Hypothalamus (tissue), 51 donors: ENCODE data around the gene MRGPRD.

ENCODE experiments used
- DNase-seq, 51 donors: peaks; one replicate each; lab custom pipeline; 2025; lab: John Stamatoyannopoulos, UW

The MRGPRD gene

DNA sequence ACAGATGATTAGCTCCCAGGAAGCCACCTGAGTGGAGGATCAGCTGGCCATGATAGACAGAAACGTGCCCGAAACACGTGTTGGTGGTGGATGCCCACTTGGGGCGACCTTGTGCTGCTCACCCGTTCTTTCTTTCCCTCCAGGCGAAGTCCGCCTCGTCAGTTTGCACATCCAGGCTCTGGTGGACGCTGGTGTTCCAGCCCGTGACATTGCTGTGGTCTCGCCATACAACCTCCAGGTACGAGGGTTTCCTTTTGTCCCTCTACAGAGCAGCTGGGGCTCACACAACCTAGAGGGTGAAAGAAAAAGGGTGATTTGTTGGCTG is 46.5 kb downstream of the MRGPRD start:
- no peak for DNase-seq

DNA sequence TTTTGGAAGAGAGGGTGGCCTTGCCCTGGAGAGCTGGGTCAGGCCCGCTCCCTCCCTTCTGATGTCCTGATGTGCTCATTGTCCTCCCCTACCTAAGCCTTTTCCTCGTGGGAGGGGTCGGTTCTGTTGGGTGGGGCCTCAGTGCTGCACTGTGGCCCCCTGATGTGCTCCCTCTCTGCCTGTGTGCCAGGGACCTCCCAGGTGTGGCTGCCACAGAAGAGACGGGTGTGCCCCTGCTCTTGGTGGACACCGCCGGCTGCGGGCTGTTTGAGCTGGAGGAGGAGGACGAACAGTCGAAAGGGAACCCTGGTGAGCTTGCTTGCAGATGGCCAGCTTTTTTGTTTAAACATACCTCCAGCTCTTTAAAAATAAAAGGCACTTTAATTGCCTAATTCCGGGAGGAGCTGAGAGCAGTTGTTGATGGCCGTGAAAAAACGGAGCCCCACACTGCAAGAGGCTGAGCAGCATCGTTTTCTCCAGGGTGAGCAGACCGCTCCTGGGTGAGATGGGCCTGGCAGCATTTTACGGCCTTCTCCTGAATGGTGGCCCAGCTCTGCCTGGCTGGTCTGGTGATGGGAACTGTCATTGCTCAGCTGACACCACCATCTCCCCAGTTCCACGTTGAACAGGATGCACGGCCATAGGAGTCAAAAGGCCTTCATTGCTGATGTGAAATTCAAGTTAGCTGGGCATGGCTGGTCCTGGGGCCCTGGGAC is 47.0 kb downstream of the MRGPRD start:
- no peak for DNase-seq

DNA sequence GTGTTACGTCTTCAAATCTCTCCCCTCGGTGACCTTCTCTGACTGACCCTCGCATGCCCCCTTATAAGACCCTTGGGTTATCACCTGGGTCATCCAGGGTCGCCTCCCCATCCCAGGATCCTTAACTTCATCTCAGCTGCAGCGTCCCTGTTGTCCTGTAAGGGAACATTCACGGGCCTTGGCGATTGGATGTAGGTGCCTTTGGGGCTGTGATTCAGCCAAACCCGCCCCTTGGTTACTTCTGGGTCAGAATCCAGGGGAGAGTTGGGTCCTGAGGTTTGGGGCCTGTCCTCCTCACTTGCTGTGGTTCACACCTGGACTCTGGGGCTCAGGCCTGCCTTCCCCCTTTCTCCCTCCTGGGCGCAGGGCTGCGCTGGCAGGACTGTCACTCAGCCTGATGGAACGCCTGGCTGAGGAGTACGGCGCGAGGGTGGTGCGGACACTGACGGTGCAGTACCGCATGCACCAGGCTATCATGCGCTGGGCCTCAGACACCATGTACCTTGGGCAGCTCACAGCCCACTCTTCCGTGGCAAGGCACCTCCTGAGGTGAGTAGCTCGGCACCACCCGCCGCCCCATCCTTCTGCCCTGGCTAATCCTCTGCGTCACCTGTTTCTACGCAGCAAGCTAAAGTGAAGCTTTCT is 47.7 kb downstream of the MRGPRD start:
- no peak for DNase-seq

DNA sequence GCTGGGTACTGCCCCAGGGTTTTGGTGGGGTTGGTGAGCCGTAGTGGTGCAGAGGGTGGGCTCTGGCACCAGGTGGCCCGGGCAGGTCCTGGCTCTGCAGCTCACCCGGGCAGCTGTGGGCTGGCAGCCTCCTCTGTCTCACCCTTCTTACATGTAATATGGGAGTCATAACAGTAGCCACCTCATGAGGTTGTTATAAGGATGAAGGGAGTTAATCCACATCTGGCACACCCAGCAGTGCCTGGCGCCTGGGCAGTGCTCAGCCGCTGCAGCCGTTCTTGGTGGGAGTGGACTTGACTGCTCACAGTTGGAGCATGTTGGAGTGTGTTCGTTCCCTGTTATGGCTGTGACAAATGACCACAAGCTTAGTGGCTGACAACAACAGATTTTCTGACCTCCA is 48.4 kb downstream of the MRGPRD start:
- no peak for DNase-seq

DNA sequence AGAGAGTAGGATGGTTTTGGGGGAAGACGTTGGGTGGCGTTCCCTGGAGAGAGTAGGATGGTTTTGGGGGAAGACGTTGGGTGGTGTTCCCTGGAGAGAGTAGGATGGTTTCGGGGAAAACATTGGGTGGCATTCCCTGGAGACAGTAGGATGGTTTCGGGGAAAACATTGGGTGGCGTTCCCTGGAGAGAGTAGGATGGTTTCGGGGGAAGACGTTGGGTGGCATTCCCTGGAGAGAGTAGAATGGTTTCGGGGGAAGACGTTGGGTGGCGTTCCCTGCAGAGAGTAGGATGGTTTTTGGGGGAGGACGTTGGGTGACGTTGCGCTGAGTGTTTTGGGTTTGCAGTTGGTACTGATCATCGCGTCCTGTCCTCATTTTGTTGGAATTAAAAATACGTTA is 48.9 kb downstream of the MRGPRD start:
- no peak for DNase-seq

DNA sequence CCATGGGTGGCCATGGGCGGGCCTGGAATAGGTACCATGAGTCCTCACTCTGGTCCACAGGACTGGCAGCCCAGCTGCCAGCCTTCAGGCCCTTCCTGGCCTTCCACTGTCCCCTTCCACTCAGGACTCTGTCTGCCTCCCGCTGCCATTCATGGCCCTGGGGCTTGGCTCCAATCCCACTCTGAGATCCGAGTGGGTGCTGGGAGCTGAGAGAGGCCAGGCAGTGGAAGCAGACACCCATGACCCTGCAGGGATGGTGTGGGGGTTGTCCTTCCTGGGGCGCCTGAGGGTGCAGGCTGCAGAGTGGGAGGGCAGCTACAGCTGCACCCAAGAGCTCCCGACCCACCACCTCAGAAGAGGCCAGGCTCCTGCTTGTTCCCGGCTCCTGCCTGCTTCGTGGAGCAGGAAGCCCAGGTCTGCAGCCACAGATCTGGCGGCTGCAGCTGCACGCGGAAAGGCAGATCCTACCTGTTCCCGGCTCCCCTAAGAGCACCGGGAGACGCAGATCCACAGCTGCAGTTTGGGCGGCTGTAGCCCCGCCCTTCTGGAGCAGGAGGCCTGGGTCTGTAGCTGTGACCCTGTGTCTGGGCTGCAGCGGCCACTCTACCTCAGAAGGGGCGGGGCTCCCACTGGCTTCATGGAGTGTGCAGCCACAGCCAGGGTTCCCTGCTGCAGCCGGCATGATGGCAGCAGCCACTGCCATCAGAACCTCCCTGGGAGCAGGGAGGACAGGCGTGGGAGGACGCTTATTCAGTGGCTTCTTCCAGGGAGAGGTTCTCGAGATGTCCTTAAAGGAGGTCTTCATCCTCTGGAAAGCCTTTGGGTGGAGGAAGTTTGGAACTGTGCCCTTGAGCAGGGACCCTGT is 49.6 kb downstream of the MRGPRD start:
- no peak for DNase-seq
